Neural cell (in vitro differentiated cells): ENCODE data around the gene STT3B. TPM values are rescaled to one million over a fixed set of nuclear protein-coding genes. Genes with fewer than 3 reads are reported as not detected.

Experiments
- H2AFZ ChIP-seq: fragments of 200-600, 300-800 bp; sonication (generic), shearing (Covaris generic); 2 replicates; pipeline ENCODE4 v1.6.0; 2014; ENCODE audit warnings: low read depth, mild to moderate bottlenecking, antibody characterized with exemption, low read length, moderate library complexity
- H3F3A ChIP-seq: fragments of 200-600 bp; shearing (Covaris generic); 2 replicates; pipeline ENCODE4 v1.6.1; 2016; ENCODE audit warnings: mild to moderate bottlenecking, moderate library complexity, mixed read lengths, antibody characterized with exemption, low read length; ENCODE audit not compliant: insufficient read depth, poor library complexity, severe bottlenecking
- H3K27ac ChIP-seq: fragments of 200-600, 300-800 bp; sonication (generic), shearing (Covaris generic); 2 replicates; pipeline ENCODE4 v1.5.1; 2014; ENCODE audit warnings: mild to moderate bottlenecking, low read length, moderate library complexity
- H3K27me3 ChIP-seq: fragments of 300-800, 200-600 bp; sonication (generic), shearing (Covaris generic); 2 replicates; pipeline ENCODE4 v1.6.0; 2014; ENCODE audit warnings: mild to moderate bottlenecking, low read depth, low read length, moderate library complexity; ENCODE audit not compliant: insufficient read depth
- H3K36me3 ChIP-seq: fragments of 300-800, 200-600 bp; sonication (generic), shearing (Covaris generic); 2 replicates; pipeline ENCODE4 v1.5.1; 2014; ENCODE audit warnings: mild to moderate bottlenecking, antibody characterized with exemption, low read length, moderate library complexity; ENCODE audit not compliant: insufficient read depth
- H3K4me2 ChIP-seq: fragments of 300-800, 200-600 bp; sonication (generic), shearing (Covaris generic); 2 replicates; pipeline ENCODE4 v1.6.0; 2014; ENCODE audit warnings: mild to moderate bottlenecking, low read length
- H3K4me3 ChIP-seq: fragments of 300-800, 200-600 bp; sonication (generic), shearing (Covaris generic); 2 replicates; pipeline ENCODE4 v1.5.1; 2014; ENCODE audit warnings: mild to moderate bottlenecking, low read length, moderate library complexity
- H3K79me2 ChIP-seq: fragments of 200-600 bp; shearing (Covaris generic); replicated peaks from 2 replicates; pipeline ENCODE4 v1.6.0; 2014; ENCODE audit warnings: mild to moderate bottlenecking, low read length, moderate library complexity; ENCODE audit not compliant: insufficient read depth
- H3K9ac ChIP-seq: fragments of 300-800, 200-600 bp; sonication (generic), shearing (Covaris generic); 2 replicates; pipeline ENCODE4 v1.6.1; 2016; ENCODE audit warnings: mild to moderate bottlenecking, low read length, mixed read lengths
- H3K9me2 ChIP-seq: fragments of 200-600 bp; shearing (Covaris generic); 2 replicates; pipeline ENCODE4 v1.6.1; 2016; ENCODE audit warnings: mild to moderate bottlenecking, low read length, mixed read lengths; ENCODE audit not compliant: insufficient read depth
- H3K9me3 ChIP-seq: fragments of 200-600, 300-800 bp; sonication (generic), shearing (Covaris generic); 2 replicates; pipeline ENCODE4 v1.6.1; 2016; ENCODE audit warnings: mild to moderate bottlenecking, mixed run types, low read length, moderate library complexity, mixed read lengths
- H4K20me1 ChIP-seq: fragments of 200-600 bp; shearing (Covaris generic); 2 replicates; pipeline ENCODE4 v1.6.1; 2016; ENCODE audit warnings: mild to moderate bottlenecking, mixed run types; ENCODE audit not compliant: insufficient read depth
- EP300 ChIP-seq: fragments of 450-650 bp; conservative IDR thresholded peaks from 2 replicates; pipeline ENCODE4 v1.6.1; 2014; ENCODE audit warnings: antibody characterized with exemption, mild to moderate bottlenecking, moderate library complexity; ENCODE audit not compliant: poor library complexity, severe bottlenecking
- EZH2 ChIP-seq: fragments of 200-600, 300-800 bp; shearing (Covaris generic), sonication (generic); IDR thresholded peaks from 2 replicates; pipeline ENCODE4 v1.6.1; 2014; ENCODE audit warnings: antibody characterized with exemption, low read length, borderline replicate concordance, mild to moderate bottlenecking; ENCODE audit not compliant: insufficient read depth, poor library complexity, severe bottlenecking
- MXI1 ChIP-seq: fragments of 450-650 bp; conservative IDR thresholded peaks from 2 replicates; pipeline ENCODE4 v1.6.1; 2014; ENCODE audit warnings: antibody characterized with exemption, mild to moderate bottlenecking; ENCODE audit not compliant: poor library complexity, severe bottlenecking
- POLR2AphosphoS5 ChIP-seq: IDR thresholded peaks from 2 replicates; pipeline ENCODE4 v1.6.1; 2012
- RAD21 ChIP-seq: fragments of 450-650 bp; conservative IDR thresholded peaks from 2 replicates; pipeline ENCODE4 v1.6.1; 2014; ENCODE audit warnings: antibody characterized with exemption, mild to moderate bottlenecking, moderate library complexity
- SMC3 ChIP-seq: fragments of 450-650 bp; conservative IDR thresholded peaks from 2 replicates; pipeline ENCODE4 v1.6.1; 2014; ENCODE audit warnings: antibody characterized with exemption, mild to moderate bottlenecking, moderate library complexity; ENCODE audit not compliant: poor library complexity
- TAF1 ChIP-seq: IDR thresholded peaks from 2 replicates; pipeline ENCODE4 v1.6.1; 2012; ENCODE audit warnings: low read depth
- polyA plus RNA-seq: library from polyadenylated mRNA; depleted of rRNA; stranded (reverse); fragments of >200 nt; gene quantifications from 2 replicates; pipeline ENCODE4 v1.2.3, GENCODE V29; 2014
- TF ChIP-seq, protein P1 (sequence below): IDR thresholded peaks from 2 replicates; pipeline ENCODE4 v1.6.1; 2012; ENCODE audit warnings: borderline replicate concordance
- TF ChIP-seq, protein P2 (sequence below): fragments of 450-650 bp; IDR thresholded peaks from 2 replicates; pipeline ENCODE4 v1.5.1; 2014; ENCODE audit warnings: antibody characterized with exemption, mild to moderate bottlenecking, moderate library complexity; ENCODE audit not compliant: poor library complexity, severe bottlenecking

STT3B gene
- polyA plus RNA-seq, 1 donor from 2014 or later, result 100 TPM

DNA sequence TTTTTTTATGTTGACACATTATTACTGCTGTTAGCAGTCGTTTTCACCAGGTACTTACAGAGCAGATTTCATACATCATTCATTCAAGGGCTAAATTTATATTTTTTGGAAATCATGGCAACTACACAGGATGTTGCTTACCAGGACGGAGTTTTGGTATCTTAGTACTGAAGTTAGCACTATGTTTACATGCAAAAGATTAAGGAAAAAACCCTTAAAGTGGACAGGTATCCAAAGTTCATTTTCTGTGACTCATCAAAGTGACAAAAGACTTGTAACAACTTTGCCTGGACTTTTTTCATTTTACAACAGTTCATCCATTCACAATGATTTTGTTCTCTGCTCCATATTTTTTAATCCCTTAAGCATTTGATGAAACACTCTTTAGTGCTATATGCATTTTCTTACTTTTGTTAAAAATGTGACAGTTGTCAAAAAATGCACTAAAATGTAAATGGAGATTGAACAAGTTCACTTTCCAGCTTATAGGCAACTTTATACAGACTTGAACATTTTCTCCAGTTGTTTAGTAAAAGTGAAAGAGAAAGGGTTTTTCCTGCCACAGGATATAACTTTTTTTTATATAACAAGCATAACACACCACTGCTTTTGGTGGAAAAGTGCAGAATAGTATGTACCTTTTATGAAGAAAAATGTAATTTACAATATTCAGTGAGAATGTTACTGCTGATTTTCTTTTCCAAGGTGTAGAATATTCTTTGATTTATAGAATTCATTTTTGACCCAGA, 104.1 kb downstream of the STT3B start:
- Histone ChIP-seq H3K9me2 (no peaks in the 10 kb centered on the region), H3F3A (no peaks in the 10 kb centered on the region), H3K4me2 (no peak overlapping the region), H2AFZ (no peak overlapping the region), H3K4me3 (no peak overlapping the region), H3K79me2 (no peaks in the 10 kb centered on the region), H3K27ac (no peak overlapping the region), H4K20me1 (no peaks in the 10 kb centered on the region), H3K36me3 (no peaks in the 10 kb centered on the region), H3K27me3 (no peaks in the 10 kb centered on the region), H3K9me3 (no peaks in the 10 kb centered on the region), H3K9ac (no peak overlapping the region)
- TF ChIP-seq POLR2AphosphoS5, result no peak
- no peak for TF ChIP-seq RAD21
- TF ChIP-seq EZH2, result no peak
- no peak for TF ChIP-seq EP300
- no peak for TF ChIP-seq MXI1
- TF ChIP-seq, protein P1, sequence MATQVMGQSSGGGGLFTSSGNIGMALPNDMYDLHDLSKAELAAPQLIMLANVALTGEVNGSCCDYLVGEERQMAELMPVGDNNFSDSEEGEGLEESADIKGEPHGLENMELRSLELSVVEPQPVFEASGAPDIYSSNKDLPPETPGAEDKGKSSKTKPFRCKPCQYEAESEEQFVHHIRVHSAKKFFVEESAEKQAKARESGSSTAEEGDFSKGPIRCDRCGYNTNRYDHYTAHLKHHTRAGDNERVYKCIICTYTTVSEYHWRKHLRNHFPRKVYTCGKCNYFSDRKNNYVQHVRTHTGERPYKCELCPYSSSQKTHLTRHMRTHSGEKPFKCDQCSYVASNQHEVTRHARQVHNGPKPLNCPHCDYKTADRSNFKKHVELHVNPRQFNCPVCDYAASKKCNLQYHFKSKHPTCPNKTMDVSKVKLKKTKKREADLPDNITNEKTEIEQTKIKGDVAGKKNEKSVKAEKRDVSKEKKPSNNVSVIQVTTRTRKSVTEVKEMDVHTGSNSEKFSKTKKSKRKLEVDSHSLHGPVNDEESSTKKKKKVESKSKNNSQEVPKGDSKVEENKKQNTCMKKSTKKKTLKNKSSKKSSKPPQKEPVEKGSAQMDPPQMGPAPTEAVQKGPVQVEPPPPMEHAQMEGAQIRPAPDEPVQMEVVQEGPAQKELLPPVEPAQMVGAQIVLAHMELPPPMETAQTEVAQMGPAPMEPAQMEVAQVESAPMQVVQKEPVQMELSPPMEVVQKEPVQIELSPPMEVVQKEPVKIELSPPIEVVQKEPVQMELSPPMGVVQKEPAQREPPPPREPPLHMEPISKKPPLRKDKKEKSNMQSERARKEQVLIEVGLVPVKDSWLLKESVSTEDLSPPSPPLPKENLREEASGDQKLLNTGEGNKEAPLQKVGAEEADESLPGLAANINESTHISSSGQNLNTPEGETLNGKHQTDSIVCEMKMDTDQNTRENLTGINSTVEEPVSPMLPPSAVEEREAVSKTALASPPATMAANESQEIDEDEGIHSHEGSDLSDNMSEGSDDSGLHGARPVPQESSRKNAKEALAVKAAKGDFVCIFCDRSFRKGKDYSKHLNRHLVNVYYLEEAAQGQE, result no peak
- no peak for TF ChIP-seq SMC3
- no peak for TF ChIP-seq TAF1
- TF ChIP-seq, protein P2, sequence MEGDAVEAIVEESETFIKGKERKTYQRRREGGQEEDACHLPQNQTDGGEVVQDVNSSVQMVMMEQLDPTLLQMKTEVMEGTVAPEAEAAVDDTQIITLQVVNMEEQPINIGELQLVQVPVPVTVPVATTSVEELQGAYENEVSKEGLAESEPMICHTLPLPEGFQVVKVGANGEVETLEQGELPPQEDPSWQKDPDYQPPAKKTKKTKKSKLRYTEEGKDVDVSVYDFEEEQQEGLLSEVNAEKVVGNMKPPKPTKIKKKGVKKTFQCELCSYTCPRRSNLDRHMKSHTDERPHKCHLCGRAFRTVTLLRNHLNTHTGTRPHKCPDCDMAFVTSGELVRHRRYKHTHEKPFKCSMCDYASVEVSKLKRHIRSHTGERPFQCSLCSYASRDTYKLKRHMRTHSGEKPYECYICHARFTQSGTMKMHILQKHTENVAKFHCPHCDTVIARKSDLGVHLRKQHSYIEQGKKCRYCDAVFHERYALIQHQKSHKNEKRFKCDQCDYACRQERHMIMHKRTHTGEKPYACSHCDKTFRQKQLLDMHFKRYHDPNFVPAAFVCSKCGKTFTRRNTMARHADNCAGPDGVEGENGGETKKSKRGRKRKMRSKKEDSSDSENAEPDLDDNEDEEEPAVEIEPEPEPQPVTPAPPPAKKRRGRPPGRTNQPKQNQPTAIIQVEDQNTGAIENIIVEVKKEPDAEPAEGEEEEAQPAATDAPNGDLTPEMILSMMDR, result no peak

DNA sequence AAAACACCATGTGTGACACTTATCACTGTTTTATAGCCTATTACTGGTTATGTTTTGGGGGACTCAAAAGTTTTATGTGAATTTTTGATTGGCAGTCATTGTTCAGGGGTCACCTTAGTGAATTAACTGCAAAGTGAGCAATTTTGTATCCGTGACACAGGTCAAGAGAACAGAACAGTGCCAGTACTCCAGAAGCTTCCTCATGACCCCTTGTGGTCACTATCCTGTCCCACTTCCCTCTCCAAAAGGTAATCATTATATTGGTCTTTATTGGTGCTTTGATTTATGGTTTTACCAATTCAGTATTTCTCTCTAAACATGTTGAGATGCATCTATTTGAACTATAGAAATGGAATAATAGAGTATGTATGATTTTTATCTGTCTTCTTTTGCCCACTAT, 107.1 kb downstream of the STT3B start:
- no peaks in the 10 kb centered on the region for H3K36me3 ChIP-seq
- H3K4me2 ChIP-seq, result no peak overlapping the region
- H3K79me2 ChIP-seq, result no peaks in the 10 kb centered on the region
- no peak overlapping the region for H3K9ac ChIP-seq
- no peak overlapping the region for H2AFZ ChIP-seq
- TF ChIP-seq TAF1, result no peak
- TF ChIP-seq, protein P1, result no peak
- no peak for TF ChIP-seq EZH2
- no peak for TF ChIP-seq SMC3
- TF ChIP-seq, protein P2, result no peak
- TF ChIP-seq POLR2AphosphoS5, result no peak
- TF ChIP-seq MXI1, result no peak
- no peak for TF ChIP-seq EP300
- no peak for TF ChIP-seq RAD21
- no peaks in the 10 kb centered on the region for H3F3A ChIP-seq
- no peaks in the 10 kb centered on the region for H3K27me3 ChIP-seq
- H3K9me3 ChIP-seq, result no peaks in the 10 kb centered on the region
- H3K4me3 ChIP-seq, result no peak overlapping the region
- no peaks in the 10 kb centered on the region for H3K9me2 ChIP-seq
- no peak overlapping the region for H3K27ac ChIP-seq
- no peaks in the 10 kb centered on the region for H4K20me1 ChIP-seq
